Activated CD4-positive, alpha-beta T cell treated with anti-CD3 and anti-CD28 coated beads, Interleukin-2, amount 50 U/mL, for 24 hours (primary cell): ENCODE measurements around the gene CDCP2.

Experiments used
- DNase-seq, 2 donors: peaks; one replicate each; pipeline ENCODE4 v3.0.0-alpha.2; 2020; ENCODE audit warnings: low read depth in 1 of 2, low spot score in 1 of 2

Gene CDCP2

GRCh38 chr1:54137534-54138061 is 15.2 kb downstream of the CDCP2 start:
- no peak for DNase-seq

- no peak for DNase-seq
These were observed 15.8 kb downstream of the CDCP2 start for GRCh38 chr1:54136963-54137533.

DNA sequence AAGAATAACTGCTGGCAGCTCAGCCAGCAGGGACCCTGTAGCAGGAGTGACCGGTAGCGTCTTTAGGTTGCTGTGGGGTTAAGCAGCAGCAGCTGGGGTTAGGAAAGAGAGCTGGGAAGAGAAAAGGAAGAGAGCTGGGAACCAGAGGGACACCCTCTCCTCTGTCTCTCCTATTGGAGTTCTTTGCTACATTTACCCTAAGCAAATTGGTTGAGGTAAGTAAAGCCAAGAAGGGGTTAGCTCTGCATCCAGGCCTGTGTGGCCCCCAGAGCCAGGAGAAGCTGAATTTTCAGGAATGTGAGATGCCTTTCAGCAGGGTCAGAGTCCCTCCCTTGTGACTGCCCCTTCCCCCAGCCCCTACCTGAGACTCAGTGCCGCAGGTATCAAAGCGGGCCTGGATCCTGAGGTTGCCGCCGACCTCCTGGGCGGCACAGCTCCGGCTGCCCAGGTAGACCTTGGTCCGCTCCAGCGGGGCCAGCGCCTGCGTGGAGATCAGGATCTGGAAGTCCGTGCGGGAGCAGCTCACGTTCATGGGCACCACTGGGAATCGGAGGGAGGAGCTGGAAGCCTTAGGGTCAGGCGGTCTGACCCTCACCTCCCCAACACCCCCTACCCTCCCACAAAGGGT is 16.4 kb downstream of the CDCP2 start:
- no peak for DNase-seq

GRCh38 chr1:54135436-54136120 is 17.2 kb downstream of the CDCP2 start:
- no peak for DNase-seq

- DNase-seq = no peak
These were observed 18.5 kb downstream of the CDCP2 start for GRCh38 chr1:54134295-54134694.

DNA sequence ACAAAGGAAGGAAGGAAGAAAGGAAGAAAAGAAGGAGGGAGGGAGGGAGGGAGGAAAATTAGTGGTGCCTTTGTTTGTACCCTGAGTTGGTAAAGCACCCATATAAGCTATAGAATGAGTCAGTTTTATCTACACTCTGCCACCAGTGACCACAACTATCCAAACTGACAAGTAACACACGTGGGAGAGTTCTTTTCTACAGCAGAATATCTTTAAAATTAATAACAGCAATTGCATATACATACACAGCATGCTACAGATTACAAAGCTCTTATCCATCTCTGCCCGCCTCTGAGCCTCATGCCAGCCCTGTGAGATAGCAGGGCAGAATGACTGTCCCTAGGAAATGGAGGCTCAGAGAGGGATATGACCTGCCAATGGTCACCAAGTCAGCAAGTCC is 20.3 kb downstream of the CDCP2 start:
- DNase-seq = no peak

DNA sequence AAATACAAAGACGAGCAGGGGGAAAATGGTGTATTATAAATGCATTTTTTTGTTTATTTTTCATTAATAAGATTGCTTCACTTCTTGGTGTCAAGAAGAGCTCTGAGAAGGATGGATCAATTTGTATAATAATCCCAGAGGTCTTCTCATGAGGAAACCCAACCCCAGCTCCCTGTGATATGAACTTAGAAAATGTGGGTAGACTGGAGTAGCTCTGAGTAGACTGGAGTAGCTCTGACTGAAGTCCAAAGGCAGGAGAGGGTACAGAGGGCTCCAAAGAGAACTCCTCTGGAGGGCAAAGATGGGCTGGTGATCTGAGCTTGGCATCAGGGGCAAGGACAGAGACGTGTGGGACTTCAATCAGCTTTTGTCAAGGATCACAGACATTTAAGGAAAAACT is 21.4 kb downstream of the CDCP2 start:
- DNase-seq = no peak

GRCh38 chr1:54129858-54130257 is 22.9 kb downstream of the CDCP2 start:
- DNase-seq = no peak

DNA sequence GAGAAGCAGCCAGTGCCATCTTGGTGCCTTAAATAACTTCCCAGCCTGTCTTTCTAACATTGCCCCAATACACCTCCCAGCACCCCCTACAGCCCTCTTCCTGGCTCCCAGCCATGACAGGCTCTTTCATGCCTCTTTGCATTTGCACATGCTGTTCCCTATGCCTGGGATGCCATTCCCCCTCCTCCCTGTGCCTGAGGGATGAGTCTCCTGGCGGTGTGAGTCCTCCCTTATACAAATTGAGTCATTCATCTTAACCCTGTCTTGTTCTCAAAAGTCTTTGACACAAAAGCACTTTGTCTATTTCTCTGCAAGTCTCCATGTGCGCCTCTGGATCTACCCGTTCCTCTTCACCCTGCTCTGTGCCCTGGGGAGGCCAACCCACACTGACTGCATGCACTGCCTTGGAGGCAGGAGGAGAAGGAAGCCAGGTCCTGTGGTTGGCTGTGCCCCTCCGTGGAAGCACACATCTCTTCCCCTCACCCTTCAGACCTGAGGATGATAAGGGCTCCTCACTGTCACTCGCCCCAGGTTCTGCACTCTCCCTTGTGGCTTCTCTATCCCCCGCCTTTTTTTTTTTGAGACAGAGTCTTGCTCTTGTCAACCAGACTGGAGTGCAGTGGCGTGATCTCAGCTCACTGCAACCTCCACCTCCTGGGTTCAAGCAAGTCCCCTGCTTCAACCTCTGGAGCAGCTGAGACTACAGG is 25.1 kb downstream of the CDCP2 start:
- no peak for DNase-seq

- no peak for DNase-seq
These were observed 26.5 kb downstream of the CDCP2 start for GRCh38 chr1:54126271-54126815.

- DNase-seq = no peak
These were observed 27.3 kb downstream of the CDCP2 start for GRCh38 chr1:54125386-54126070.

GRCh38 chr1:54124906-54125305 is 27.9 kb downstream of the CDCP2 start:
- no peak for DNase-seq

GRCh38 chr1:54124472-54124871 is 28.3 kb downstream of the CDCP2 start:
- DNase-seq = no peak

DNA sequence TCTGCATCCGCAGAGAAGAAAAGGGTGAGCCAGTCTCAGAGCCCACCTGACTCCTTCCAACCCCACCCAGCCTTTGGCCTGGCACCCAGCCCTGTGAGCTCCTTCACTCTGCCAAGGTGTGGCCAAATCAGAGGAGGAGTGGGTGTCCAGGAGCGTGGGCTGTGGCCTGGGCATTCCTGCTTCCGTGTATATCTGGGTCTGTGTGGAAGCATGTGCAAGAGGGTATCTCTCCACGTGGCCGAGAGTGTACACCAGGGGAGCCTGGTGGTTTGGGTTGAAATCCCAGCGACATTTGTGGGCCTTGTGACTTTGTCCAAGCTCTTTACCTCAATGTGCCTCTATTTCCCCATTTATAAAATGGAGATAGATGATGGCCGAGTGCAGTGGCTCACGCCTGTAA is 29.8 kb downstream of the CDCP2 start:
- no peak for DNase-seq

DNA sequence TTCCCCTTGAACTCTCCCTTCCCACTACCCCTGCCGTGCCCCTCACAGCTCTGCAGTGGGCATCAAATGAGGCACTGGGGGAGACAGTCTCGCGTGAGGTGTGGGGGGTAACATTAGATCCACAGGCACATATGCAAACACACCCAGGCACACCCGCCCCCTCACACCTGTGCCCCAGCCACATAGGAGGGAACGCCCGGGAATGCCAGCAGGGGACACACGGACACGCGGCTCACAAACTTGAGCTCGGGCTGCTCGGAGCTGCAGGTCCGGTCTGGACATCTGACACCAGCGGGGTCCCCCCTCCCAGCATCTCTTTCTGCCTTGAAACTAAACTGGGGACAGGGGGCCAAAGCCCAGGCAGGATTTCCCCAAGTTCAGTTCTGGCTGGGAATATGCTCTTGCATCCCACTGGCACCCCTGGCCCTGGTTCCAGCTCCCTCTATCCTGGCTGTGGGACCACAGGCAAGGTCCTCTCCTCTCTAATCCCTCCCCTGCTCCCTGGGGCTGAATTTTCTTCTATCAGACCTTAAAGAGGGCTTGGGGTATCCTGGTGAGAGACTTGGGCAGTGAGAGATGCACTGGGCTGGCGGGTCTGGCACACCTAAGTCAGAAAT is 30.6 kb downstream of the CDCP2 start:
- no peak for DNase-seq

DNA sequence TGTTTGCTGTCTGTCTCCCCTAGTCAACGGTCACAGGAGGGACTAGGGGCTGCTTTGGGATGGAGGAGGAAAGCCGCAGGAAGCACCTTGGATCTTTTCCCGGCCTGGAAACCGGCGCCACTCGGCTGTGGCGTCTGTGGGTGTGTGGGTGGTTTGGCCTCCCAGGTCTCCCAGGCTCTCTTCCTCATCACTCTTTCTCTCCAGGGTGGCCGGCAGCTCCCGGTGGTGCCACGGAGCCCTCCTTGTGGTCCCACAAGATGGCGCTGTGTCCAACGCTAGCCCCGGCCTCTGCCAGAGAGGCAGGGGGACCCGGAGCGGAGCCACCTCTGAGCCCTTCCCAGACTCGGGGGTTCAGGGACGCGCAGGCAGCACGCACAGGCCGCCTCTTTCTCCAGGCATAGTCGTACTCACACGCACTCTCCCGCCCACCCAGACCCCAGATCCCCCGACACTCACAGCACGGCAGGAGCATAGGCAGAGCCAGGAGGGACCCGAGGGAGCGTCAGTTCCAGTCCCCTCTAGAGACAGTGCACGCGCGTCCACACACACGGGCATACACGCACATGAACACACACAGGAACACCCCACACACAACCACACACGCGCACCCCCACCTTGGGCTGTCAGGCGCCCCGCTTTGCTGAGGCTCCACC is 31.2 kb downstream of the CDCP2 start:
- peak; percentile 35 to 52 for DNase-seq

DNA sequence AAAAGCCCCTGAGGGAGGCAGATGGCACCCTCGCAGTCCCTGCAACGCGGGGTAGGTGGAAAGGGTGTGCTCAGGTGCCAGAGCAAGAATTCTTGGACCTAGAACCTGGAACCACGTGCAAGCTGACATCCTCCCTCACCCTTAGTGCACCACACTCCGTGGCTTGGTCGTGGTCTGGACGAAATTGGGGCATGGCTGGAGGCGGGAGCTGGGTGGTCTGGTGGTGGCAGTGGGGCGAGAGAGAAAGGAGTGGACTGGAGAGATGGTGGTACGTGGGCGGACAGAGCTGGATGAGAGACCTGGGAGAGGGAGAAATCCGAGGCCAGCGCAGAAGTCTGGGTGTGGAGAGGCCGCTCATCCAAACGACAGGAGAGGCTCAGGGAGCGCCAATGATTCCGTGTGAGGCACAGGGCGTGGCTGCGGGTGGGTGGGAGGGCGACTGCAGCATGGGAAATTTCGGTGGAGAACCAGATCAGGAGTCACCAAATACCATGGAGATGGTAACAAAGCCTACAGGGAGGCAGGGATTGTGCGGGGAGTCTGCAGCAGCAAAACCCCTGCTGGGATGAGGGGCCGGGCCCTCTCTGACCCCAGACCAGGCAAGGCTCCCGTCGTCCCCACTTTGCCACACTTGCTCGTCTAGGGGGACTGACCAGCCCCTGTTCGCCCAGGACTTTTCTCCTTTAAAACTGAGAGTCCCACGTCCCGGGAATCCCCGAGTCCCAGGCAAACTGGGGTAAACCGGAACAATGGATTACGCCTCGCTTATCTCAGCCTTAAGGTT is 31.9 kb downstream of the CDCP2 start:
- DNase-seq = no peak

GRCh38 chr1:54120018-54120697 is 32.6 kb downstream of the CDCP2 start:
- no peak for DNase-seq

DNA sequence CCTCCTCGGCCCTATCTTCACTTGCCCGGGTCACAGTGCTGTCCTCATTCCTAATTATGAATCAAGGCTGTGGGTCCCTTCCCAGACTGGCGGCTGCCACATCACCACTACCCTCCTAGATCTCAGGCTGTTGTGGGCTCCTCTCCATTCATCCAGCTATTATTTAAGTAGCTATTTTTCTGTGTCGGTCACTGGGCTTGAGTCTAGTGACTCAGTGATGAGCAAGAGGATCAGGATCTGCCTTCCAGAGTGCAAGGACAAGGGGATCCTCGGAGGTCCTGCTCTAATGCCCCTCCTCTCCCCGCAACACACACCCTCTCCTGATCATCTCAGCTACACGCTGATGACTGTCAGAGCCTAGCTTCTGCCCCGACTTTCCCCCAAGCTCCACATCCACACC is 34.1 kb downstream of the CDCP2 start:
- no peak for DNase-seq
